ENCODE measurements around the gene SYDE2.
"Not testable (repeated sequence)": the region's sequence is repeated elsewhere in the genome, so short reads cannot be mapped to it uniquely, and the experiment has no call there.

The SYDE2 gene

DNA sequence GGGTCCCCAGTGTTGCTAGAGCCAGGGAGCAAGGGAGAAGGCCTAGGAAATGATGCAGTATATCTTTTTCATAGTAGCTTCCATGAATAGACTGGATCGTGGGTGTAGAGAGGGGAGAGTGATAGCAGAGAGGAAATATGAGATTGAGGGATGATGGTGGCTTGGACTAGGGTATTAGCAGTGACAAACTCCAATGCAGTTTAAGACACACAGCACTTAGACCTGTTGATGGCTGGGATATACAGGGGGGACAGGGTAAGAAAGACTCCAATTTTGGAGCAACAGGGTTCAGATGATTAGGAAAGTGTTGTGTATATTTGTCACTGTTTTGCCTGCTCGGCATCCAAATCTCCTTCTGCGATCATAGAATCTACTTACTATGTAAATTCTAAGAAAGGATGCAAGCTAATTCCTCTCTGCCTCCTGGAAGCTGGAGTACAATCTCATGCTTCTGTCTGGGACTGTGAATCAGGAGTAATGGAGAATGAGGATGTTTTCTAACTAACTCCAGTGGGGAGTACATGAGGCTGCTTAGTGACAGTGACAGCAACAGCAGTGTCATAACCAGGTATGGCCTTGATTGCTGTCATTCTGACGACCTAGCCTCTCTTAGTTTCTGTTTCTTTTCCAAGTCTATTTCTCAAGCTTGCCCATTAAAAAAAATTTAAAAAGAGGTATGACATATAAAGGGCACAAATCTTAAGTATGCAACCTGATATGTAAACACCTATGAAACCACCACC, 47.5 kb downstream of the SYDE2 start:
- DNase-seq, result no peak
- Histone ChIP-seq H3K27ac (no peak overlapping the region), H3K9me3 (ENCODE audit: severe bottlenecking) (no peaks in the 10 kb centered on the region), H3K4me3 (ENCODE audit: low read depth, low read length) (no peak overlapping the region), H3K36me3 (no peaks in the 10 kb centered on the region), H3K27me3 (ENCODE audit: insufficient read depth, low read depth, severe bottlenecking) (no peaks in the 10 kb centered on the region)
- TF ChIP-seq, protein P1, sequence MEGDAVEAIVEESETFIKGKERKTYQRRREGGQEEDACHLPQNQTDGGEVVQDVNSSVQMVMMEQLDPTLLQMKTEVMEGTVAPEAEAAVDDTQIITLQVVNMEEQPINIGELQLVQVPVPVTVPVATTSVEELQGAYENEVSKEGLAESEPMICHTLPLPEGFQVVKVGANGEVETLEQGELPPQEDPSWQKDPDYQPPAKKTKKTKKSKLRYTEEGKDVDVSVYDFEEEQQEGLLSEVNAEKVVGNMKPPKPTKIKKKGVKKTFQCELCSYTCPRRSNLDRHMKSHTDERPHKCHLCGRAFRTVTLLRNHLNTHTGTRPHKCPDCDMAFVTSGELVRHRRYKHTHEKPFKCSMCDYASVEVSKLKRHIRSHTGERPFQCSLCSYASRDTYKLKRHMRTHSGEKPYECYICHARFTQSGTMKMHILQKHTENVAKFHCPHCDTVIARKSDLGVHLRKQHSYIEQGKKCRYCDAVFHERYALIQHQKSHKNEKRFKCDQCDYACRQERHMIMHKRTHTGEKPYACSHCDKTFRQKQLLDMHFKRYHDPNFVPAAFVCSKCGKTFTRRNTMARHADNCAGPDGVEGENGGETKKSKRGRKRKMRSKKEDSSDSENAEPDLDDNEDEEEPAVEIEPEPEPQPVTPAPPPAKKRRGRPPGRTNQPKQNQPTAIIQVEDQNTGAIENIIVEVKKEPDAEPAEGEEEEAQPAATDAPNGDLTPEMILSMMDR (IDR thresholded peaks at IDR 0.05; ENCODE audit: low read depth, low read length), result no peak

DNA sequence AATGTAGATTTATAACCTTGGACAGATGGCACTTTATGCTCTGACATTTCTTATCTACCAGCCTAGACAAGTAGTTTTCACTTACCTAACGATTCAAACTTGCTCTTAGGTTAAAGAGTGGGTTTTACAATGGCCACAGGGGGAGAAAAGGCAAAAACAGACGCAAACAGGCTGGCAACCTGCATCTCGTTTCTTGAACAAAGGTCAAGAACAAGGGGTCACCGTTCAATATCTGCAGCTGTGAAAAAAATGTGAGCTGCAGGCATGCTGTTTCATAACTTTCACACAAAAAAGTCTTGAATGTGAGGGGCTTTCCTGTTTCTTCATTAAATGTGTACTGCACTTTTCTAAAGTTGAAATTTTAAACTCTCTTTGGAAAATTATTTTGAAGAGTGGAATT, 49.4 kb downstream of the SYDE2 start:
- no peaks in the 10 kb centered on the region for H3K9me3 ChIP-seq (ENCODE audit: severe bottlenecking)
- H3K36me3 ChIP-seq, result no peaks in the 10 kb centered on the region
- no peak overlapping the region for H3K4me3 ChIP-seq (ENCODE audit: low read depth, low read length)
- H3K27me3 ChIP-seq (ENCODE audit: insufficient read depth, low read depth, severe bottlenecking), result no peaks in the 10 kb centered on the region
- H3K27ac ChIP-seq, result no peak overlapping the region
- no peak for DNase-seq
- TF ChIP-seq, protein P1 (IDR thresholded peaks at IDR 0.05; ENCODE audit: low read depth, low read length), result no peak

DNA sequence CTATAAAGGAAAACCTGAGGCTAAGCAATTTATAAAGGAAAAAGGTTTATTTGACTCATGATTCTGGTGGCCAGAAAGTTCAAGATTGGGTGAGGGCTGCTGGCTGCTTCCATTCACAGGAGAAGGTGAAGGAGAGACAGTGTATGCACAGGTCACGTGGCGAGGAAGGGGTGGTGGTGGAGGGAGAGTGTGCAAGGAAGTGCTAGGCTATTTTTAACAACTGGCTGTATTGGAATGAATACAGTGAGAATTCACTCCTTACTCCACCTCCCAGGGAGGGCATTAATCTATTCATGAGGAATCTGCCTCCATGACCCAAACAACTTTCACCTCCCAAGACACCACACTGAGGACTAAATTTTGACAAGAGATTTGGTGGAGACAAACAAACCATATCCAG, 51.0 kb downstream of the SYDE2 start:
- DNase-seq, result no peak
- no peaks in the 10 kb centered on the region for H3K36me3 ChIP-seq
- no peaks in the 10 kb centered on the region for H3K27me3 ChIP-seq (ENCODE audit: insufficient read depth, low read depth, severe bottlenecking)
- no peak overlapping the region for H3K27ac ChIP-seq
- TF ChIP-seq, protein P1 (IDR thresholded peaks at IDR 0.05; ENCODE audit: low read depth, low read length), result no peak
- no peak overlapping the region for H3K4me3 ChIP-seq (ENCODE audit: low read depth, low read length)
- no peaks in the 10 kb centered on the region for H3K9me3 ChIP-seq (ENCODE audit: severe bottlenecking)

DNA sequence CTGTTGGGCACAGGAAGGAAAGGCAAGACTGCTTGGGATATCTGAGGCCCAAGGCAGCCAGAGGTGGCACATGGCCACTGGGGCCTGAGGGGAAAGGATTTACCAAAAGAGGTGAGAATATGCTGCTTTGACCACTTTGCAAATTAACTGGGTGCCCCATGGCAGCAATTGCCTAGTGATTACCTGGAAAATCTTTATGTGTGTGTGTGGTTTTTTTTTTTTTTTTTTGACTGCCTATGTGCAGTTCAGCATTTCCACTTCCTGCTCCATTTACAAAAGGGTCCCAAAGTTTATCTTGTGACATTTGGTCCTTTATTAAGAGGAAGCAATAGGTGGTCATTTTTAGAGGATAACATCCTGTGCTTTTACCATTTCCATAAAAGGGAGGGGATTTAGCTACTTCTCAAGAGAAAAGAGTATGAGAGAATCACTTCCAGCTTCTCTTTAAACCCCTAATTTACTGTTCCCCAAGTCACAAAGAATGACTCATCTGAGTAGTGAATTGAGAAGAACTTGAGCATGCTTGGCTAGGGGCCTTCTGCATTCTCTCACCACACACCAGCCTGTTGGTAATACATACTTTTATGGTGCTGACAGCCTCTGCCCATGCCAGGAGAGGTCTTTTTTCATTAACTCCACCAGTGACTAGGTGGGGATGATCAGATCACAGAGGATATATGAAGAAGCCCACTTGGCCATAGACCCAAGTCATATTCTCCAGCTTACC, 52.1 kb downstream of the SYDE2 start:
- H3K27ac ChIP-seq, result no peak overlapping the region
- TF ChIP-seq, protein P1 (IDR thresholded peaks at IDR 0.05; ENCODE audit: low read depth, low read length), result no peak
- no peaks in the 10 kb centered on the region for H3K9me3 ChIP-seq (ENCODE audit: severe bottlenecking)
- no peaks in the 10 kb centered on the region for H3K27me3 ChIP-seq (ENCODE audit: insufficient read depth, low read depth, severe bottlenecking)
- H3K4me3 ChIP-seq (ENCODE audit: low read depth, low read length), result no peak overlapping the region
- no peak for DNase-seq
- H3K36me3 ChIP-seq, result no peaks in the 10 kb centered on the region

DNA sequence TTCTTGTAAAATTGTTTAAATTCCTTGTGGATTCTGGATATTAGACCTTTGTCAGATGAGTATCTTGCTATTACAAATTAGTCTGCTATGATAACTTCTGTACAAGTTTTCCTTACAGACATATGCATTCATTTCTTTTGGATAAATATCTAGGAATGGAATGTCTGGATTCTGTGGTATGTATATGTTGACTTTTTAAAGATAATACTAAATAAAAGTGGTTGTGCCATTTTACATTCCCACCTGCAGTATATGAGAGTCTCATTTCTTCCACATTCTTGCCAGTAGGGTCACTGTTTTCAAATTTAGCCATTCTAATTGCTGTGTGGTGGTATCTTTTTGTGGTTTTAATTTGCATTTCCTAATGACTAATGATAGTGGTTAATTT, 53.9 kb downstream of the SYDE2 start:
- Histone ChIP-seq H3K4me3 (ENCODE audit: low read depth, low read length) (no peak overlapping the region), H3K27ac (no peak overlapping the region), H3K9me3 (ENCODE audit: severe bottlenecking) (no peaks in the 10 kb centered on the region), H3K36me3 (no peaks in the 10 kb centered on the region), H3K27me3 (ENCODE audit: insufficient read depth, low read depth, severe bottlenecking) (no peaks in the 10 kb centered on the region)
- no peak for DNase-seq
- TF ChIP-seq, protein P1 (IDR thresholded peaks at IDR 0.05; ENCODE audit: low read depth, low read length), result no peak

DNA sequence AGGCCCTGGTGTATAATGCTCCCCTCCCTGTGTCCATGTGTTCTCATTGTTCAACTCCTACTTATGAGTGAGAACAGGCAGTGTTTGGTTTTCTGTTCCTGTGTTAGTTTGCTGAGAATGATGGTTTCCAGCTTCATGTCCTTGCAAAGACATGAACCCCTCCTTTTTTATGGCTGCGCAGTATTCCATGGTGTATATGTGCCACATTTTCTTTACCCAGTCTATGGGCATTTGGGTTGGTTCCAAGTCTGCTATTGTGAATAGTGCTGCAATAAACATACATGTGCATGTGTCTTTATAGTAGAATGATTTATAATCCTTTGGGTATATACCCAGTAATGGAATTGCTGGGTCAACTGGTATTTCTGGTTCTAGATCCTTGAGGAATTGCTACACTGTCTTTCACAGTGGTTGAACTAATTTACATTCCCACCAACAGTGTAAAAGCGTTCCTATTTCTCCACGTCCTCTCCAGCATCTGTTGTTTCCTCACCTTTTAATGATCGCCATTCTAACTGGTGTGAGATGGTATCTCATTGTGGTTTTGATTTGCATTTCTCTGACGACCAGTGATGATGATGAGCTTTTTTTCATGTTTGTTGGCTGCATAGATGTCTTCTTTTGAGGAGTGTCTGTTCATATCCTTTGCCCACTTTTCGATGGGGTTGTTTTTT, 54.4 kb downstream of the SYDE2 start:
- H3K27ac ChIP-seq; DNase-seq; H3K27me3 ChIP-seq (ENCODE audit: insufficient read depth, low read depth, severe bottlenecking); H3K36me3 ChIP-seq; H3K4me3 ChIP-seq (ENCODE audit: low read depth, low read length); H3K9me3 ChIP-seq (ENCODE audit: severe bottlenecking): not testable (repeated sequence)
